ENCODE measurements around the gene MAML2.

DNA sequence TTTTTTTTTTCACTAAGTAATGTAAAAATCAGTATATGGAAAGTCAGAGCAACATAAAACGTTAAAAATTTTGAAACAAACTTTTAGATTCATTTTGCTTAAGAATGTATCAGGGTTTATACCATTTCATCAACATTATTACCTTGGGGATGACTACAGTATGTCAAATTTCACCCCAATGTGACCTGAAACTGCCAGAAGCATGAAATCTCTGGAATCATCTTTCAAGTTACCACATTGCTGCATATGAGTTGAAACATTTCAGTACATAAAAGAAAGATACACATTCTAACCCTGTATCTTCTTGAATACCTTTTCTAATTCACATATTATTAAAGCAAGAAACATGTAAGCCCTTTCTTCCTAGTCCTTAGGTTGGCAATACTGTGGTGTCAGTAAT is 32.8 kb downstream of the MAML2 start:
- TF ChIP-seq, protein P1, sequence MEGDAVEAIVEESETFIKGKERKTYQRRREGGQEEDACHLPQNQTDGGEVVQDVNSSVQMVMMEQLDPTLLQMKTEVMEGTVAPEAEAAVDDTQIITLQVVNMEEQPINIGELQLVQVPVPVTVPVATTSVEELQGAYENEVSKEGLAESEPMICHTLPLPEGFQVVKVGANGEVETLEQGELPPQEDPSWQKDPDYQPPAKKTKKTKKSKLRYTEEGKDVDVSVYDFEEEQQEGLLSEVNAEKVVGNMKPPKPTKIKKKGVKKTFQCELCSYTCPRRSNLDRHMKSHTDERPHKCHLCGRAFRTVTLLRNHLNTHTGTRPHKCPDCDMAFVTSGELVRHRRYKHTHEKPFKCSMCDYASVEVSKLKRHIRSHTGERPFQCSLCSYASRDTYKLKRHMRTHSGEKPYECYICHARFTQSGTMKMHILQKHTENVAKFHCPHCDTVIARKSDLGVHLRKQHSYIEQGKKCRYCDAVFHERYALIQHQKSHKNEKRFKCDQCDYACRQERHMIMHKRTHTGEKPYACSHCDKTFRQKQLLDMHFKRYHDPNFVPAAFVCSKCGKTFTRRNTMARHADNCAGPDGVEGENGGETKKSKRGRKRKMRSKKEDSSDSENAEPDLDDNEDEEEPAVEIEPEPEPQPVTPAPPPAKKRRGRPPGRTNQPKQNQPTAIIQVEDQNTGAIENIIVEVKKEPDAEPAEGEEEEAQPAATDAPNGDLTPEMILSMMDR (IDR thresholded peaks at IDR 0.05), result no peak
- TF ChIP-seq POLR2A (IDR thresholded peaks at IDR 0.05), result no peak

Measured in esophagus squamous epithelium (tissue), 4 donors.